IMR-90 (cell line): ENCODE measurements around the gene DAB2. TPM values are rescaled to one million over a fixed set of nuclear protein-coding genes. Genes with fewer than 3 reads are reported as not detected.

Experiments used
- polyA plus RNA-seq, 3 experiments: library from polyadenylated mRNA; depleted of rRNA; stranded (reverse); fragments of >200 nt; gene quantifications; 2 replicates each; pipeline ENCODE4 v1.2.3, GENCODE V29; 2012; ENCODE audit warnings: low replicate concordance in 1 of 3
- total RNA-seq: library from RNA; depleted of rRNA; stranded (reverse); fragments of >200 nt; gene quantifications from 2 replicates; pipeline ENCODE4 v1.2.3, GENCODE V29; 2012; rRNA removed

Gene DAB2
- total and polyA plus RNA-seq, 2 of the 4 experiments (the other 2 are of a cell fraction), result 50.0 to 101 TPM

Other genes with a start within 250 kb of the DAB2 start
- gene FYB1, start 205.4 kb downstream of the DAB2 start, total RNA-seq, result not detected in 2 replicates
- gene FYB1, start 205.4 kb downstream of the DAB2 start, polyA plus RNA-seq (2012; rRNA removed), result not detected in 2 replicates
- gene C9, start 60.5 kb downstream of the DAB2 start, total RNA-seq, result not detected in 2 replicates
- not detected in 2 replicates for gene C9, start 60.5 kb downstream of the DAB2 start, polyA plus RNA-seq (2012; rRNA removed)